Fibroblast of skin of abdomen (primary cell): Measurements from ENCODE around the gene PYCR2. TPM values are rescaled to one million over a fixed set of nuclear protein-coding genes. Genes with fewer than 3 reads are reported as not detected.
"Not testable (repeated sequence)": the region's sequence is repeated elsewhere in the genome, so short reads cannot be mapped to it uniquely, and the experiment has no call there.

ENCODE experiments used
- DNase-seq: peaks from one replicate; pipeline ENCODE4 v3.0.0-alpha.2; 2013
- polyA plus RNA-seq, 2 experiments: library from polyadenylated mRNA; unstranded; fragments of 120-200 nt; gene quantifications; one replicate each; pipeline ENCODE4 v1.2.1, GENCODE V29; 2013; ENCODE audit not compliant: insufficient read length in 2 of 2

Gene PYCR2
- 56.0 TPM for polyA plus RNA-seq (2013, experiment 1 of 2; ENCODE audit: insufficient read length)
- polyA plus RNA-seq (2013, experiment 2 of 2; ENCODE audit: insufficient read length), result 55.9 TPM

- peak; percentile 96 for DNase-seq
Observed at GRCh38 chr1:225923692-225924555, at the start of gene PYCR2. PYCR2 (minus strand) TSS chr1:225924250; CDS start chr1:225924110, 140 bp downstream.

- DNase-seq, result no peak
Observed at GRCh38 chr1:225973158-225973557, 49.1 kb upstream of the PYCR2 start.

GRCh38 chr1:225972344-225973152, 48.5 kb upstream of the PYCR2 start:
- no peak for DNase-seq

- not testable (repeated sequence) for DNase-seq
Observed at GRCh38 chr1:225970592-225971157, 46.6 kb upstream of the PYCR2 start.

GRCh38 chr1:225969751-225970150, 45.7 kb upstream of the PYCR2 start:
- DNase-seq, result not testable (repeated sequence)

GRCh38 chr1:225965231-225965630, 41.2 kb upstream of the PYCR2 start:
- no peak for DNase-seq

- no peak for DNase-seq
Observed at GRCh38 chr1:225963735-225964530, 39.9 kb upstream of the PYCR2 start.

- DNase-seq, result no peak
Observed at GRCh38 chr1:225962440-225962975, 38.5 kb upstream of the PYCR2 start.

GRCh38 chr1:225961659-225962439, 37.8 kb upstream of the PYCR2 start:
- no peak for DNase-seq

- no peak for DNase-seq
Observed at GRCh38 chr1:225958041-225958440, 34.0 kb upstream of the PYCR2 start.

- no peak for DNase-seq
Observed at GRCh38 chr1:225954753-225955152, 30.7 kb upstream of the PYCR2 start.

- DNase-seq, result no peak
Observed at GRCh38 chr1:225953315-225953714, 29.3 kb upstream of the PYCR2 start.

- DNase-seq, result no peak
Observed at GRCh38 chr1:225950905-225951497, 27.0 kb upstream of the PYCR2 start.

- DNase-seq, result no peak
Observed at GRCh38 chr1:225949041-225949440, 25.0 kb upstream of the PYCR2 start.

- no peak for DNase-seq
Observed at GRCh38 chr1:225946803-225947202, 22.8 kb upstream of the PYCR2 start.

GRCh38 chr1:225946082-225946620, 22.1 kb upstream of the PYCR2 start:
- no peak for DNase-seq

GRCh38 chr1:225945564-225945963, 21.5 kb upstream of the PYCR2 start:
- no peak for DNase-seq

GRCh38 chr1:225944951-225945350, 20.9 kb upstream of the PYCR2 start:
- DNase-seq, result no peak

- DNase-seq, result no peak
Observed at GRCh38 chr1:225944387-225944786, 20.3 kb upstream of the PYCR2 start.

GRCh38 chr1:225943582-225943981, 19.5 kb upstream of the PYCR2 start:
- DNase-seq, result no peak
